Psoas muscle (tissue), 8 donors: Measurements from ENCODE around the gene MTREX. TPM values are rescaled to one million over a fixed set of nuclear protein-coding genes. Genes with fewer than 3 reads are reported as not detected.
A peak's percentile ranks its signal among the peaks of the same experiment; 100 is the strongest.

Experiments used
- ATAC-seq, 4 donors: fragments of 200-7000 bp; cut with Tn5 transposase; one replicate each; pipeline ENCODE4 v1.9.1; 2020; ENCODE audit warnings: moderate library complexity in 3 of 4, mild to moderate bottlenecking in 2 of 4
- DNase-seq, 2 donors: peaks; one replicate each; pipeline ENCODE4 v3.0.0-alpha.2; 2020
- H3K27ac ChIP-seq: fragments of 200-600 bp; one replicate; pipeline ENCODE4 v1.8.0; 2022
- H3K27me3 ChIP-seq, 3 donors: fragments of 200-600 bp in 1 of 3; one replicate each; pipeline versions ENCODE4 v1.6.1 to v1.8.0; 2013 to 2022; ENCODE audit warnings: low read length in 2 of 3, mild to moderate bottlenecking in 2 of 3, moderate library complexity in 1 of 3; ENCODE audit not compliant: insufficient read depth in 3 of 3
- H3K36me3 ChIP-seq, 2 donors: fragments of 200-600 bp in 1 of 2; one replicate each; pipeline versions ENCODE4 v1.6.1 to v1.8.0; 2013 to 2022; ENCODE audit warnings: low read depth in 1 of 2, mild to moderate bottlenecking in 1 of 2, moderate library complexity in 1 of 2; ENCODE audit not compliant: insufficient read depth in 1 of 2
- H3K4me1 ChIP-seq: fragments of 200-600 bp; one replicate; pipeline ENCODE4 v1.8.0; 2022
- H3K4me3 ChIP-seq: fragments of 200-600 bp; one replicate; pipeline ENCODE4 v1.8.0; 2022; ENCODE audit warnings: mild to moderate bottlenecking
- H3K9me3 ChIP-seq: fragments of 200-600 bp; one replicate; pipeline ENCODE4 v1.8.0; 2022
- CTCF ChIP-seq: fragments of 200-600 bp; IDR thresholded peaks from one replicate; pipeline ENCODE4 v1.8.0; 2022; ENCODE audit warnings: antibody characterized with exemption
- WGBS, 3 donors: extraction: QIAGEN DNeasy Blood & Tissue Kit; methylation state at CpG; one replicate each; pipeline versions ENCODE4 v1.1.6 to v1.1.7; 2013; 5-methylcytosine and 5-hydroxymethylcytosine counted together
- intact Hi-C, 2 donors: fragments of 100-400 bp; cut with DNase I; formaldehyde crosslinking; loops; one replicate each; pipeline versions ENCODE4 v1.11.0 to v1.14.2; 2022
- polyA plus RNA-seq, 3 donors: library from polyadenylated mRNA; stranded (reverse); fragments of 200-250 nt; gene quantifications; one replicate each; pipeline ENCODE4 v1.2.3, GENCODE V29; 2013
- total RNA-seq, 4 donors: library from RNA; stranded (reverse); fragmentation: NEBNext Ultra II Directional in 2 of 4; extraction: Animal tissue kit (Norgen Biotek cat#: 25700) in 2 of 4; gene quantifications; one replicate each; pipeline versions ENCODE4 v1.2.1 to v1.2.4, GENCODE V29; 2021 to 2023
- donor health status: healthy with polysubstance abuse.
- donor health status: DM: no; HTN: no; CAD: no; lungs with moderate emphysema.
- donor health status: Bipolar disorder and iron deficiency.
- donor health status: healthy.
- donor health status: DM: yes; HTN: yes; CAD: no.
- donor health status: DM: no; HTN: no; CAD: no.
- donor health status: DM: no; HTN: no; CAD: no.
- donor health status: DM: yes; HTN: yes; CAD: no.

The MTREX gene
- total and polyA plus RNA-seq, 7 donors: 26.7 to 79.4 (median 59.5) TPM

GRCh38 chr5:55467862-55468551 lies 160.2 kb downstream of the MTREX start:
- Histone ChIP-seq H3K27ac (peak overlapping the region; percentile 38), H3K4me3 (no peak overlapping the region), H3K4me1 (peaks cover 26% of the 10 kb centered on the region), H3K36me3 (peaks cover 0 to 44% of the 10 kb centered on the region in 2 donors), H3K9me3 (no peaks in the 10 kb centered on the region), H3K27me3 (no peaks in the 10 kb centered on the region)
- WGBS, 3 donors: 67 to 78% (median 76%) methylated on average over 5 of the region's 5 CpGs
- no peak for TF ChIP-seq CTCF
- ATAC-seq (no peak), DNase-seq (no peak)
- intact Hi-C loops: no loop called here

- Histone ChIP-seq H3K27ac (peak overlapping the region; percentile 2), H3K9me3 (no peaks in the 10 kb centered on the region)
- intact Hi-C loops: no loop called here
Measured at GRCh38 chr5:55469839-55470238, 162.1 kb downstream of the MTREX start.

GRCh38 chr5:55470282-55470681 lies 162.5 kb downstream of the MTREX start:
- intact Hi-C loops: no loop called here
- DNase-seq (no peak), ATAC-seq (peak in 1 of 4 donors; percentile 21)
- H3K27ac ChIP-seq: peak overlapping the region; percentile 2
- H3K36me3 ChIP-seq: peaks cover 2 to 32% of the 10 kb centered on the region in 2 donors
- no peaks in the 10 kb centered on the region for H3K9me3 ChIP-seq
- WGBS, 3 donors: 28 to 55% (median 31%) methylated on average over 1 of the region's 1 CpG
- peaks cover 26% of the 10 kb centered on the region for H3K4me1 ChIP-seq
- no peak for TF ChIP-seq CTCF
- H3K27me3 ChIP-seq: no peaks in the 10 kb centered on the region
- H3K4me3 ChIP-seq: no peak overlapping the region

More at GRCh38 chr5:55469839-55470238, 162.1 kb downstream of the MTREX start:
- ATAC-seq (peak in 2 of 4 donors; percentile 56 to 59), DNase-seq (no peak)
- Histone ChIP-seq H3K27me3 (no peaks in the 10 kb centered on the region), H3K4me3 (no peak overlapping the region), H3K4me1 (peaks cover 26% of the 10 kb centered on the region), H3K36me3 (peaks cover 2 to 37% of the 10 kb centered on the region in 2 donors)
- TF ChIP-seq CTCF: no peak

GRCh38 chr5:55471468-55471867 lies 163.7 kb downstream of the MTREX start:
- no peak for ATAC-seq
- Histone ChIP-seq H3K4me3 (no peak overlapping the region), H3K27ac (no peak overlapping the region), H3K9me3 (no peaks in the 10 kb centered on the region), H3K36me3 (peaks cover 2 to 24% of the 10 kb centered on the region in 2 donors), H3K4me1 (peaks cover 26% of the 10 kb centered on the region), H3K27me3 (no peaks in the 10 kb centered on the region)
- no peak for DNase-seq
- intact Hi-C loops: no loop called here
- WGBS, 3 donors: 91 to 97% (median 93%) methylated on average over 1 of the region's 1 CpG
- no peak for TF ChIP-seq CTCF

GRCh38 chr5:55472642-55473041 lies 164.9 kb downstream of the MTREX start:
- no peak for ATAC-seq
- WGBS, 3 donors: 82 to 86% (median 83%) methylated on average over 1 of the region's 1 CpG
- Histone ChIP-seq H3K27ac (no peak overlapping the region), H3K4me1 (peaks cover 25% of the 10 kb centered on the region), H3K4me3 (no peak overlapping the region), H3K27me3 (no peaks in the 10 kb centered on the region), H3K36me3 (peaks cover 2 to 15% of the 10 kb centered on the region in 2 donors), H3K9me3 (no peaks in the 10 kb centered on the region)
- intact Hi-C loops: no loop called here
- TF ChIP-seq CTCF: no peak
- no peak for DNase-seq
